Neural crest cell (in vitro differentiated cells): ENCODE data around the gene USP15. TPM values are rescaled to one million over a fixed set of nuclear protein-coding genes. Genes with fewer than 3 reads are reported as not detected.

Experiments used
- DNase-seq: peaks from one replicate; pipeline ENCODE4 v3.0.0; 2021; ENCODE audit warnings: low read depth, mixed read lengths, low spot score
- H3K27ac Mint-ChIP-seq: one replicate; pipeline ENCODE4 v1.8.0; 2021; ENCODE audit warnings: mild to moderate bottlenecking, mixed read lengths; ENCODE audit not compliant: unreplicated experiment
- H3K27me3 Mint-ChIP-seq: 2 replicates; pipeline ENCODE4 v1.8.0; 2021; ENCODE audit warnings: low read depth, mild to moderate bottlenecking, mixed read lengths
- H3K36me3 Mint-ChIP-seq: 2 replicates; pipeline ENCODE4 v1.8.0; 2021; ENCODE audit warnings: low read depth, mild to moderate bottlenecking, mixed read lengths
- H3K4me1 Mint-ChIP-seq: 2 replicates; pipeline ENCODE4 v1.8.0; 2021; ENCODE audit warnings: mixed read lengths
- H3K4me3 Mint-ChIP-seq: one replicate; pipeline ENCODE4 v1.8.0; 2021; ENCODE audit warnings: mild to moderate bottlenecking, mixed read lengths
- H3K9me3 Mint-ChIP-seq: 2 replicates; pipeline ENCODE4 v1.8.0; 2021; ENCODE audit warnings: mixed read lengths
- CTCF ChIP-seq: fragments of 200-600 bp; sonication (generic); conservative IDR thresholded peaks from 2 replicates; pipeline ENCODE4 v1.5.0; 2021; ENCODE audit warnings: antibody characterized with exemption, mild to moderate bottlenecking
- total RNA-seq: library from RNA; stranded (reverse); gene quantifications from 2 replicates; pipeline ENCODE4 v1.2.1, GENCODE V29; 2021

USP15 gene
- total RNA-seq, 1 donor from 2014 or later = 39.6 TPM

- Mint-ChIP-seq H3K4me3 (no peak overlapping the region), H3K36me3 (no peaks in the 10 kb centered on the region), H3K4me1 (no peaks in the 10 kb centered on the region), H3K27me3 (no peaks in the 10 kb centered on the region), H3K27ac (no peak overlapping the region), H3K9me3 (no peaks in the 10 kb centered on the region)
- DNase-seq = no peak
- no peak for TF ChIP-seq CTCF
These were observed 10.8 kb upstream of the USP15 start for GRCh38 chr12:62249419-62249818.

- H3K36me3 Mint-ChIP-seq = no peaks in the 10 kb centered on the region
- H3K27ac Mint-ChIP-seq = no peak overlapping the region
- H3K4me3 Mint-ChIP-seq = no peak overlapping the region
- no peak for TF ChIP-seq CTCF
- DNase-seq = no peak
- H3K27me3 Mint-ChIP-seq = no peaks in the 10 kb centered on the region
- no peaks in the 10 kb centered on the region for H3K9me3 Mint-ChIP-seq
- no peaks in the 10 kb centered on the region for H3K4me1 Mint-ChIP-seq
These were observed 9.3 kb upstream of the USP15 start for GRCh38 chr12:62250671-62251608.

- no peak for DNase-seq
- H3K4me3 Mint-ChIP-seq = no peak overlapping the region
- H3K27me3 Mint-ChIP-seq = no peaks in the 10 kb centered on the region
- no peak for TF ChIP-seq CTCF
- no peaks in the 10 kb centered on the region for H3K9me3 Mint-ChIP-seq
- no peaks in the 10 kb centered on the region for H3K4me1 Mint-ChIP-seq
- no peak overlapping the region for H3K27ac Mint-ChIP-seq
- H3K36me3 Mint-ChIP-seq = no peaks in the 10 kb centered on the region
These were observed 8.6 kb upstream of the USP15 start for GRCh38 chr12:62251609-62251958.

GRCh38 chr12:62252576-62252975, 7.6 kb upstream of the USP15 start:
- Mint-ChIP-seq H3K4me3 (no peak overlapping the region), H3K27me3 (no peaks in the 10 kb centered on the region), H3K4me1 (no peaks in the 10 kb centered on the region), H3K27ac (no peak overlapping the region), H3K36me3 (no peaks in the 10 kb centered on the region), H3K9me3 (no peaks in the 10 kb centered on the region)
- TF ChIP-seq CTCF = no peak
- no peak for DNase-seq

- Mint-ChIP-seq H3K27me3 (no peaks in the 10 kb centered on the region), H3K27ac (no peak overlapping the region), H3K4me1 (peaks cover 10% of the 10 kb centered on the region), H3K4me3 (no peak overlapping the region), H3K9me3 (no peaks in the 10 kb centered on the region), H3K36me3 (no peaks in the 10 kb centered on the region)
- no peak for DNase-seq
- no peak for TF ChIP-seq CTCF
These were observed 5.2 kb upstream of the USP15 start for GRCh38 chr12:62254967-62255366.
